ENCODE results near the gene PAX2. TPM values are rescaled to one million over a fixed set of nuclear protein-coding genes. Genes with fewer than 3 reads are reported as not detected.

The PAX2 gene
- total and polyA plus RNA-seq, 2 experiments from 2014 or later = not detected

DNA sequence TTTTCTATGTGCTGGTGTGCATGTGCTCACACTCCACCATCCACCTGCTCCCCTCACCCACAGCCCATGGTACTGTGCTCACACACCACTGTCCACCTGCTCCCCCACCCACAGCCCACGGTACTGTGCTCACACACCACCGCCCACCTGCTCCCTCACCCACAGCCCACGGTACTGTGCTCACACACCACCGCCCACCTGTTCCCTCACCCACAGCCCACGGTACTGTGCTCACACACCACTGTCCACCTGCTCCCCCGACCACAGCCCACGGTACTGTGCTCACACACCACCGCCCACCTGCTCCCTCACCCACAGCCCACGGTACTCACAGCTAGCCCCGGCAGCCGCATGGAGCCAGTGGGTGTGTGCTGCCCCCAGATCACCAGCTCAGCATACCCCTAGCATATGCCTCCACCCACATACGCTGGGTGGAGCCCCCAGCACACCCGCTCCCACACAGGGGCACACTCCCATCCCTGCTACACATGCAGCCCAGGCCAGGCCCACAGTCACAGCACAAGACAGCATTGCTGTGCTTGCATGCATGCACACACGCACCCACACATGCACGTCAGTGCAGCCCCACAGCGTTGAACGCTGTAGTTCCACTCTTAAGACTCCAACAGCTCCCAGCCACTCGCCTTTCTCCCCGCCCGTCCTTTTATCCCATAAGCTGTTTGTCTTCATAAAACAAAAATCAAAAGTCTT is 62.0 kb downstream of the PAX2 start:
- Histone ChIP-seq H3K9me3 (ENCODE audit: low read depth) (no peaks in the 10 kb centered on the region), H3K9ac (no peak overlapping the region), H3K4me1 (ENCODE audit: insufficient read depth) (no peaks in the 10 kb centered on the region), H3K27ac (no peak overlapping the region), H3K36me3 (ENCODE audit: low read depth) (no peaks in the 10 kb centered on the region), H3K4me2 (ENCODE audit: unreplicated experiment) (no peak overlapping the region), H2AFZ (no peak overlapping the region), H4K20me1 (ENCODE audit: insufficient read depth) (no peaks in the 10 kb centered on the region), H3K9me2 (ENCODE audit: insufficient read depth) (no peaks in the 10 kb centered on the region), H3K79me2 (ENCODE audit: insufficient read depth) (no peaks in the 10 kb centered on the region), H3F3A (ENCODE audit: insufficient read depth) (no peaks in the 10 kb centered on the region), H3K4me3 (no peak overlapping the region), H3K27me3 (replicated peaks; ENCODE audit: insufficient read depth) (peaks cover 65% of the 10 kb centered on the region)
- no peak for TF ChIP-seq EZH2phosphoT487 (IDR thresholded peaks at IDR 0.05; ENCODE audit: insufficient read depth, low read depth)
- no peak for TF ChIP-seq EZH2 (IDR thresholded peaks at IDR 0.05; ENCODE audit: insufficient read depth, poor library complexity, severe bottlenecking)
- WGBS, 2 experiments (ENCODE audit: low coverage in 1 of 2, low lambda C conversion rate in 2 of 2, missing lambda C conversion rate in 2 of 2) = 8 to 22% methylated on average over 14 to 20 of the region's 20 CpGs
- in situ Hi-C loops (cut with MboI) = no loop called here
- DNase-seq = no peak

DNA sequence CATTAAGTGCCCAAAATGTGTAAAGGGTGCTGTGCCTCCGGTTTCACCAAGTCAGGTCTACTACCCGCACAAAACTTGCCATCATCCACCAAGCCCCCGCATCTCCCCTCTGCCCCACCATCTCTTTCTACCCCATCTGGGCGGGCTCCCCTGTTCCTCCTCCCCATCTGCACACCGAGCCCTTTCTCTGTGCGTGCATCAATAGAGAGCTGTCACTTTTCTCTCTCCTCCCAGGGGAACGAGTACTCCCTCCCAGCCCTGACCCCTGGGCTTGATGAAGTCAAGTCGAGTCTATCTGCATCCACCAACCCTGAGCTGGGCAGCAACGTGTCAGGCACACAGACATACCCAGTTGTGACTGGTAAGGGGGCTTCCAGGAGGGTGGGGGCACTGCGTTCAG is 63.5 kb downstream of the PAX2 start:
- Histone ChIP-seq H3K9me3 (ENCODE audit: low read depth) (no peaks in the 10 kb centered on the region), H4K20me1 (ENCODE audit: insufficient read depth) (no peaks in the 10 kb centered on the region), H3K9ac (no peak overlapping the region), H3K36me3 (ENCODE audit: low read depth) (no peaks in the 10 kb centered on the region), H3K4me2 (ENCODE audit: unreplicated experiment) (no peak overlapping the region), H3K27ac (no peak overlapping the region), H3K9me2 (ENCODE audit: insufficient read depth) (no peaks in the 10 kb centered on the region), H2AFZ (no peak overlapping the region), H3F3A (ENCODE audit: insufficient read depth) (no peaks in the 10 kb centered on the region), H3K27me3 (replicated peaks; ENCODE audit: insufficient read depth) (peaks cover 70% of the 10 kb centered on the region), H3K4me3 (no peak overlapping the region), H3K4me1 (ENCODE audit: insufficient read depth) (no peaks in the 10 kb centered on the region), H3K79me2 (ENCODE audit: insufficient read depth) (no peaks in the 10 kb centered on the region)
- DNase-seq = no peak
- 35 to 45% methylated on average over 10 of the region's 10 CpGs for WGBS, 2 experiments (ENCODE audit: low coverage in 1 of 2, low lambda C conversion rate in 2 of 2, missing lambda C conversion rate in 2 of 2)
- TF ChIP-seq EZH2 (IDR thresholded peaks at IDR 0.05; ENCODE audit: insufficient read depth, poor library complexity, severe bottlenecking) = no peak
- TF ChIP-seq EZH2phosphoT487 (IDR thresholded peaks at IDR 0.05; ENCODE audit: insufficient read depth, low read depth) = no peak
- in situ Hi-C loops (cut with MboI) = no loop called here

DNA sequence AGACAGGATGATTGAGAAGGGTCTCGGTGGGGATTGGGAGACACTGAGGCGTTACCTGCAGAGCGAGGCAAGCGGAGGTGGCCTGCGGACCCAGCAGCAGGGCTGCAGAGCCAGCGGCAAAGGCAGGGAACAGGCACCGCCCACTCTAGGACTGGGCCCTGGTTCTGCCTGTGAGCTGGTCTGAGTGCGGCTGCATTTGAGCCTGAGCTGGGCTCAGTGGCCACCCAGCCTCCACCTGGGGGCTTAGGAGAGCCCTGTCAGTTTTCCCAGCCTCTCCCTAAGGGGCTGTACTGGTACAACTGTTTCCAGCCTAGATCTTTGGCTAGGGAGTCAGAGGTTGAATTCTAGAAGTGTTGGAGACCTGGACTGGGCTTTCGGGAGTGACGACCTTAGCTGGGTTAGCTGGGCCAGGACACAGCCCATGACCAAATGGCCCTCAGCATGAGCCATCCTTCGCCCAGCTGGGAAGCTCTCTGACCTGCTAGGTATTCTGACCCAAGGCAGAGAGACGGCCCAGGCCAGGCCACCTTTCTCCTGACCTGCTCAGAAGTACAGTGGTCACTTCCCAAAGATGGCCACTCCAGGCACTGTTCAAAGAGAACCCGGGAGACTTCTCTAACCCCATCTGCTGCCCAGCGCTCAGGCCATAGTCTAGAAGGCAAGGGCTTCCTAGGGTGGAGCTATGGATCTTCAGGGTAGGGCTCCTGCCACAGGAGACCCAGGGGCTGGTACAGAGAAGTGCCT is 64.9 kb downstream of the PAX2 start:
- in situ Hi-C loops (cut with MboI) = no loop called here
- WGBS, 2 experiments (ENCODE audit: low coverage in 1 of 2, low lambda C conversion rate in 2 of 2, missing lambda C conversion rate in 2 of 2) = 65% methylated on average over 14 of the region's 14 CpGs

DNA sequence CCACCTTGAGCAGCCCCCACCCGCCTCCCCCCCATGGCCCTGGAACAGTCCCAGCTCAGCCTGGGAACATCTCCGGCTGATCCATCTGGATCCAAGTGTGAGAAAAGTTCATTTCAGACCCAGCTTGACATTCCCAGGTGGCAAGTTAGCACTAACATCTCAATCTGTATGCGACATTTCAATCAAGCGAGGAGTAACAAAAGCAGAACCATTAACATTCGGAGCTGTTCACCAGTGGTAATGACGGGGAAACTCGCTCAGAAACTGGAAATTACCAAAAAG is 65.4 kb downstream of the PAX2 start:
- Histone ChIP-seq H3K4me2 (ENCODE audit: unreplicated experiment) (no peak overlapping the region), H3K36me3 (ENCODE audit: low read depth) (no peaks in the 10 kb centered on the region), H3K9ac (no peak overlapping the region), H3F3A (ENCODE audit: insufficient read depth) (no peaks in the 10 kb centered on the region), H3K9me3 (ENCODE audit: low read depth) (no peaks in the 10 kb centered on the region), H2AFZ (no peak overlapping the region), H4K20me1 (ENCODE audit: insufficient read depth) (no peaks in the 10 kb centered on the region), H3K9me2 (ENCODE audit: insufficient read depth) (no peaks in the 10 kb centered on the region), H3K4me1 (ENCODE audit: insufficient read depth) (no peaks in the 10 kb centered on the region), H3K79me2 (ENCODE audit: insufficient read depth) (no peaks in the 10 kb centered on the region), H3K27ac (no peak overlapping the region), H3K4me3 (no peak overlapping the region), H3K27me3 (replicated peaks; ENCODE audit: insufficient read depth) (peaks cover 77% of the 10 kb centered on the region)
- DNase-seq = no peak
- in situ Hi-C loops (cut with MboI) = no loop called here
- 64 to 70% methylated on average over 7 of the region's 7 CpGs for WGBS, 2 experiments (ENCODE audit: low coverage in 1 of 2, low lambda C conversion rate in 2 of 2, missing lambda C conversion rate in 2 of 2)
- TF ChIP-seq EZH2 (IDR thresholded peaks at IDR 0.05; ENCODE audit: insufficient read depth, poor library complexity, severe bottlenecking) (no peak), EZH2phosphoT487 (IDR thresholded peaks at IDR 0.05; ENCODE audit: insufficient read depth, low read depth) (no peak)

More for the DNA sequence above, 64.9 kb downstream of the PAX2 start:
- H3K36me3 ChIP-seq (ENCODE audit: low read depth) = no peaks in the 10 kb centered on the region
- no peak overlapping the region for H3K9ac ChIP-seq
- H3F3A ChIP-seq (ENCODE audit: insufficient read depth) = no peaks in the 10 kb centered on the region
- no peaks in the 10 kb centered on the region for H4K20me1 ChIP-seq (ENCODE audit: insufficient read depth)
- TF ChIP-seq EZH2 (IDR thresholded peaks at IDR 0.05; ENCODE audit: insufficient read depth, poor library complexity, severe bottlenecking) = no peak
- no peaks in the 10 kb centered on the region for H3K4me1 ChIP-seq (ENCODE audit: insufficient read depth)
- no peak overlapping the region for H3K27ac ChIP-seq
- H3K27me3 ChIP-seq (replicated peaks; ENCODE audit: insufficient read depth) = peaks cover 74% of the 10 kb centered on the region
- H3K9me3 ChIP-seq (ENCODE audit: low read depth) = no peaks in the 10 kb centered on the region
- H2AFZ ChIP-seq = no peak overlapping the region
- H3K79me2 ChIP-seq (ENCODE audit: insufficient read depth) = no peaks in the 10 kb centered on the region
- no peak overlapping the region for H3K4me3 ChIP-seq
- no peak for DNase-seq
- H3K9me2 ChIP-seq (ENCODE audit: insufficient read depth) = no peaks in the 10 kb centered on the region
- H3K4me2 ChIP-seq (ENCODE audit: unreplicated experiment) = no peak overlapping the region
